NCI-H524 treated with DMSO at 0.1 percent for 48 hours (cell line): ENCODE data around the gene PCDHAC2.

ENCODE experiments used
- DNase-seq: peaks from one replicate; lab custom pipeline; 2025; lab: John Stamatoyannopoulos, UW

PCDHAC2 gene

DNA sequence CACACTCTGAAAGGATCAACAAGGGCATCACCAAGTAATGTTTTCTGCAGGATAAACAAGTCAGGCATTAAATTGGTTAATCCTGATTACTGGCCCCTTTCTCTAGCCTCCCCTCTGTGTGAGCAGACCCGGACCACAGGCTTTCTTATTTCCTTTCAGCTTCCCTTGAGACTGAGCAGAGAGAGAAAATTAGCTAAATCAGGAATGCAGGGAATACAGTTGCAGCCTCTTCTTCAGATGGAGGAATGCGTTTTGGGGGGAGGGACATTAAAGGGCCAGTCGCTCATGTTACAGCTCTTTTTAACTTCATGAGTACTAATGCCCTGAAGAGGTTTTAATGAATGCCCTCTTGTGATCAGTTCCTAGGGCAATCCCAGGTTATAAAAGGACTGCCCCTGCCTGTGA is 19.8 kb downstream of the PCDHAC2 start:
- DNase-seq = no peak

DNA sequence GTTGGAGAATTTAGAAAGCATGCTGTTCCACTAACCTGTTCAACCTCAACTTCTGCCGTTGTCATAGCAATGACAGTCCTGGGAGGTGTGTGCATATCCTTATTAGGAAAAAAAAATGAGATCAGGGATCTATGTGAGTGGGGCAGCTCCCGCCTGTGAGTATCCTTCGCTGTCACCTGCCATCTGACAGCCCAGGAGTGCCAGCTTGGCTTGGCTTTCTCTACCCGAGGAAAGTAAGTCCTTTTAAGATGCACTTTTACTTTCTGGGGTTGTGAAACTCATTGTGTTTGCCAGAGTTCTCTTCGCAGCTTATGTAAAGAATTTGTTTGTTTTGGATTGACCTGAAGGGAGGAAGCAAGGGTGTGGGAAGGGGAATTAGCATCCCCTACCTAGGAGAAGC is 21.8 kb downstream of the PCDHAC2 start:
- DNase-seq = no peak

DNA sequence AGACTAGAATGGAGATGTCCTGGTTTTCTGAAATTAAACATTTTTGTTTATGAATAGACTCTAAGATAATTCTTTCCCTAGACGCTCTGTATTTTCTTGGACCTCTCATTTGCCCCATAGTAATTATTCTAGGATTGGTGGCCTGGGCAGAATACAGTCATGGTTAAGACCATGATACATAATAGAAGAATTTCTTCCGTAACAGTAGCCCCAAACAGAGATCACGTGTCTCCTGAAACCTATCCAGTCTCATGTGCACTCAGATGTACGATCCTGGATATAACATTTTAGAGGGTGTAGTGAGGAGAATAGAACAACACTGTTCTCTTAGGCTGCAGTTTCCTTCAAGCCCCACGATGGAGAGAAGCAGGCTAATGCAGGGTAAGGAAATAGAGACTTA is 22.3 kb downstream of the PCDHAC2 start:
- no peak for DNase-seq

DNA sequence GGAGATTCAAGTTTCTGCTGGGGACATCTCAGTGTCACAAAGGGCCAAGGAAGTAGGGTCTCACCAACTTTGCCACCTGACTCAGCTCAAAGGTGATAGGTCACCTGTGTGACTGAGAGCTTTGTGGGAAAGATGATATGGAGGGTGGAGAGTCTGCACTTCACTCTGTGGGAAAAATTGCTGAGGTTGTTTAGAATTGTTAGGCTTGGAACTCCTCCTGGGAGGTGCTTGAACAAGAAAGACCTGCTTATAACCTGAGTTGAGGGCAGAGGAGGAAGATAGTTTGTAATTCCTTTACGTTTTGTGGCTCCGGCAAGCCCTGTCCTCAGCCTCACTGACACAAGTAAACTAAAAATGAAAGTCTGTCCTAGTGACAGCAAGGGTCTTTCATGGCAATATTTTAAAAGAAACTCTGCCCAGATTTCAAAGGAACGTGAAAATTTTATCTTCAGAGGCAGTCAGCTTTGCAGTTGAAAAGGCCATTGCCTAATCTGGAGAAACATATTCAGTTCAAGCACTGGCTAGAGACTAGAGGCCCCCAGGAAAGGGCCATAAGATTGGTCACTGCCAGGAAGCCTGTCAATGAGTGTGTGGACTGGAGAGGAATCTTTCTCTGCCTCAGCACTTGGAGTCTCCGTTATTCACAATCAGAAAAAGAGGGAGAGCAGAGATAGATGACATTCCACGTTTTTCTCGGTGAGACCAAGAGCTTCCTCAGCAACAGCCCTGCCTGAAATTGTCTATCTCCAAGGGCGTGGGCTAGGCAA is 23.2 kb downstream of the PCDHAC2 start:
- DNase-seq = no peak

DNA sequence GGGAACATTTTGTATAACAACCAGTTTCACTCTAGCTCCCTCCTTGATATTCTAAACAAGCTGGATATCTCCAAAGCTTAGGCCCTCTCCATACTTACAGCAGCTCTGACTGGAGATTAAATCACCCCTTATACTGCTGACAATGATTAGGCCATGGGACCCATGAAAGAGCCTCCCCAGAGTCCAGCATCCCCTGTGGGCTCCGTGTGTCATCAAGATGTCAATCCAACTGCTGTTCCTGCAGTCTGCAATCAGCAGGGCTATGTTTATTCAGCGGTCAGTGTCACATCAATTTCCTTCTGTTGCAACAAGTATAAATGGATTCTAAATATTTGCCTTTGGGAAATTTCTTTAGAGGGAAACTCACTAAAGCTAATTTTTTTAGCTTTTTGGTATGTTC is 26.6 kb downstream of the PCDHAC2 start:
- DNase-seq = no peak

DNA sequence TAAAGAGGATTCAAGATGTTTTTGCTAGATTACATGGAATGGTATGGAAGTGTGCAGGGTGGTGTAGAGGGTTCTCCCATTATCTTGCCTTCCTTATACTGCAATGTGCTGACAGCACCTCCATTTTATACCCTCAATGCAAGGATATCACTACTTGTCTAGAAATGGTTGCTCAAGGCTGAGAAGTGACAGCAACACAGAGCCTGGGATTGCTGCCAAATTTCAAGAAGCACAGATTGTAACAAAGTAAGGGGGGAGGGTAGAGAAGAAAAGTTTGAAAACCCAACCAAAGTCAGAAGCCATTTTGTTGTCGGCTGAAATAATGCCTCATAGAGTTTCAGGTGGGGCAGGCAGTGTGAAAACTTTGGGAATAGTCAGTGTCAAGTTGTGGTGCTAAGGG is 29.8 kb downstream of the PCDHAC2 start:
- DNase-seq = no peak

DNA sequence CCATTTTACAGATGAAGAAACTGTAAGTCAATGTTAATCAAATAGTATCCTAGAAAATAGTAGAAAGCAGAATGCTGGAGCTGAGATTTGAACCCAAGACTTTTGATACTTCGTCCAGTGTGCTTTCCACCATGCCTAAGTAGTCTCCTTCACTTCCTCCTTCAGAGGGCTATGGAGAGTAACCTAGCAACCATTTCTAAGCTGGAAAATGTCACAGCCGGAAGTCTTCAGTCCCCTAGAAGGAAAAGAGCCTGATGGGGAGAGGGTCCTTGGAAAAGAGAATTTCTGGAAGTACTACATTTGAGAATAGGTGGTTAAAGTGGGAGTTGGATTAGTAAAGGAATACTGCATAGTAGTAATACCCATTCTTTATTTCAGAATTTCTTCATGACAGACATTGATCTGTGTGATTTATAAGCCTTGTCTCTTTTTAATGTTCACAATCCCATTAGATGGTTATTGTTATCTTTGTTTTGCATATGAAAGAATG is 32.7 kb downstream of the PCDHAC2 start:
- no peak for DNase-seq

DNA sequence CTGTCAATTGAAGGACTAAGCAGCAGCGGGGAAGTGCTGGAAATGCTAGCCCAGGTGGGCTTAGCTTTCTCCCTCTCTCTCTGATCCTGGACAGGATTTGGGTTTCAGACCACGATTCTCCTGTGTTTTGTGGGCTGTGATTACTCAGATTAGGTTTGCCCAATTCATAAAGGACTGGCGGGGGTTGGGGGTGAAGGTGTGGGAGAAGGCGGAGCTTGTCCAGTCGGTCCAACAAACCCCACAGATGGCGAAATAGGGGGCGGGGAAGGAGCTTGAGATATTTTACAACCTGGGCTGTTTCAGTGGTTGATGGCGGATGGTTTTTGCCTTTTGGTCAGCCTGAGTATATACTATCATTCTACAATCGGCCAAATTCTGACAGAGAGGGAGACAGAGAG is 35.2 kb downstream of the PCDHAC2 start:
- no peak for DNase-seq

DNA sequence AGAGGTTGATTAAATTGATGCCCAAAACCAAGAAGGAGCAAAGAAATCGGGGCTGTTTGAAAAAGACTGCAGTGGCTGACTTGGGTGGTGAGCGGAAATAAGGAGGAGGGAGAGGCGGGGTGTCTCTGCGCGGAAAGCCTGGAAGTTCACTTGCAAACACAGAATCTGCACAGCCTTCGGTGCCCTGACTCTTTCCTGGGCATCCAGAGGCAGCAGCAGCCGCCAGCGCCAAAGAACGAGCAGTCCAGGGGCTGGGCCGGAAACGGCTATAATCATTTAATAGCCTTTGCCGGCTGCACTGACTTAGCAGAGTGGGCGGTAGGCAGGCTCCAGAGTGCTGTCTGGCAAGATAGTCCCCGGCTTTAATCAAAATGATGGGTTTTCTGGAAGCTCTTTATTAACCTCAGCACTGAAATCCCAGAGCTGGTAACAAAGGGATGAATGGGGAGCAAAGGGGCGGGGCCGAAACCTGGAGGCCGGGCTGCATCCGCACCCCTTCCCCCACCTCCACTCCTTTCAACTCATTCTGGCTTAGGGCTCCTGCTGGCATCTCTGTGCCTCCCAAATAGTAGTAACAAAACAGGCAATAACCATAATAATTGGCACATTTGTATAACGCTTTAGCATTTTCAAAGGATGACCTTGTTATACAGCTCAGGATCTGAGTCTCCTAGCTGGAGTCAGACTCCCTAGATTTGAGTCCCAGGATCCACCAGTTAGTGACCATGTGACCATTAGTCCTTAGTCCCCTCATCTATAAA is 35.7 kb downstream of the PCDHAC2 start:
- no peak for DNase-seq

DNA sequence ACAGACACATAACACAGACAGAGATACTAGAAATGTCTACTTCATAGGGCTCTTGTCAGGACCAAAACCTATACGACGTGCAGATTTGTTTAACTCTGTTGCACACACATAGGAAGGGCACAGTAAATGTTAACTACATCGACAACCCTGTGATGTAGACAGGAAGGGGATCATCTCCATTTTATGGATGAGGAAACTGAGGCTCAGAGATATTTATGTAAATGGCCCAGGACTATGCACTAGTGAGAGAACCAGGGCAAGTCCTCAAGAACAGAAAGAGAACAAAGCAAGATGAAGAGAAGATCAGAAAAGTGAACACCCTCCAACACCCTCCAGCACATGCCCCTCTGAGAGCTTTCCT is 36.3 kb downstream of the PCDHAC2 start:
- no peak for DNase-seq

DNA sequence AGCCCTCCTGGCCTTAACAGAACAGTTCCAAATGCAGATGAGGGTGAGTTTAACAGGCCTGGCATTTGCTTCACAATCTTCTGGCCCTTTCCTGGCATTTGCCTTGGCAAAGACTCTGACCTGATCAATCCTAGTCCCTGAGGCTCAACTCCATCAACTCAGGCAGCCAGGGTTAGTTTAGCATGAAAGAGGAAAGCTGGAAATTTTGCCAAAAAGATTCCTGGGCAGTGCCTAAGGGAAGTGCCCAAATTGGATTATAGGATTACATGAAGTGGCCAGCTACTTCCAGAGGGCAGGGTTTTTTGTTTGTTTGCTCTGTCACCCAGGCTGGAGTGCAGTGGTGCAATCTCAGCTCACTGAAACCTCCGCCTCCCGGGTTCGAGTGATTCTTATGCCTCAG is 36.8 kb downstream of the PCDHAC2 start:
- no peak for DNase-seq

DNA sequence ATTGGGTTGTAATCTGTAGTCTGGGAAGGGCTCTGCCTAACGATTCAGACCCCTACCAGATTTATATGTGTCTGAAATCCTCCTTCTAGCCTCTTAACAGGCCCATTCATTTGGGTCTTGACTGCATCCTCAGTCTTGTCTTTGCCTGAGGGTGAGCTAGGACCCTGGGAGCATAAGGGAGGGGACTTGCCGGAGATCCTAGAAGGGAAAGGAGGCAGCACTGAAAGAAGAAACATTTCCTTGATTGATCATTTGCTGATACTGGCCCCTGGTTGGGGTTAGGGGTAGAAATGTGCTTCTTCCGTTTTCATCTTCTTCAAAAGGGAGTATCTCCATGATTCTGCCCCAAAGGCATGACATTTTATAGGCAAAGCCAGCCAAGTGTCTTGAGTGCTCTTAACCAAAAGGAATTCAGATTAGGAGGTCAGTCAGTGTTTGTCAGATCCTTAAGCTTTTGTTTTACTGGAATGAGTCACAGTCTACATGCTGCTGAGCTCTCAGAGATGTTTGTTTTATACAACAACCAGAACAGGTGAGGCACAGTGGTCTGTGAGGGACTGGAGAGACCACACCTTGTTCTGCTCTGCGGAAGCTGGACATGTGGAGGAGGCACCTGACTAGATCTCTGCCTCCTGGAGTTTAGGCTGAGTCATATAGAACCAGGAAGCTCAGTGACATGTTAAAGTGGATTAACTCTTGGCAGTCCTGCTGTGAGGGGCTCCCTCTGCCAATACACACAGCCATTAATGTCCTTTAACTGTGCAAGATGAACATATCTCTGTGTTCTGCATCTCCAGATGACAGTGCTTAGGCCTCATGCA is 37.7 kb downstream of the PCDHAC2 start:
- no peak for DNase-seq

DNA sequence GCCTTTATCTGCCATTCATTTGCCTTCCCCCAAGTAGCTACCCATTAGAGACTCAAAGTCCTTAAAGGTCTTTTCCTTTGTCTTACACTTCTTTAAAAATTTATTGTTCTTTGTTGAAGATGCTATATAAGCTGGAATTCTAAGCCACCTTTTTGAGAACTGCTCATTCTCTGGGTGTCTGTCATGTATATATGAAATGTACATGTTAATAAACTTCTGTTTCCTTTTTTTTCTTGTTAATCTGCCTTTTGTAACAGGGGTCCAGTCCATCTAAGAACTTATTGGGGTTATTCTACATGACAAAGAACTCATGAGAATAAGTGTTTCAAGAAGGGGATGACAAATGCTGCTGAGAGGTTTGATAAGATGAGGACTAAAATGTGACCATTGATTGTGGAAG is 41.5 kb downstream of the PCDHAC2 start:
- no peak for DNase-seq

DNA sequence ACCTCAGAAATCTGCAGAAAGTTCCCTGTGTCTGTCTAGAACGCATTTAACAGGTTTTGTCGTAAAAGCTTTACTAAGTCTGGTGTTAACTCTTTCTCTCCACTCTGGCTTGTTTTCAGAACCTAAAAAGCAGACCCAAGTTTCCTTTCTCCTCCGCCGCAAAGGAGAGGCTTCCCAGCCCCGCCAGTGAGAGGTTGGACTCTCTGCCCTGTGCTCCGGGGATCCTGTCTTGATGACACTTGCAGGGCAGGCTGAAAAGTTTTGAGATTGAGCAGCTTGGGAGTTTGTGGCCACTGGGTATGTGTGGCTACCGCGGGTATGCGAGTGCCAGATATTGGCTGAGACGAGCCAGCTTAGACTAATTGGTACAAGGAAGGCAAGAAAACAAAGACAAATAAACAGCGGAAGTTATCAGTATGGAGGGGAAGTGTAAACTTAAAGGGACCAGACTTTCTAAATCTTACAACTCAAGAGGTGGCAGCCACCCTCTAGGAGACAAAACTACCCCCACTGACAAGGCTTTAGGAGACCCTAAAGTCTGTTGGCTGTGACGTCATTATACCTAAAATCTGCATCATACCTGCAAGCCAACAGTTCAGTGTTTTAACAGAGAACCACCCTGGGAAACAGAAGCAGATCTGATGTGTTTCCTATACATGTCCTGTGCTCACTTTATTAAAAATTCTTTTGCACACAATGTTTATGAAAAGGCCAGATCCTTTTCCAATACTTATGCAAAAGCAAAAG is 43.9 kb downstream of the PCDHAC2 start:
- DNase-seq = no peak

DNA sequence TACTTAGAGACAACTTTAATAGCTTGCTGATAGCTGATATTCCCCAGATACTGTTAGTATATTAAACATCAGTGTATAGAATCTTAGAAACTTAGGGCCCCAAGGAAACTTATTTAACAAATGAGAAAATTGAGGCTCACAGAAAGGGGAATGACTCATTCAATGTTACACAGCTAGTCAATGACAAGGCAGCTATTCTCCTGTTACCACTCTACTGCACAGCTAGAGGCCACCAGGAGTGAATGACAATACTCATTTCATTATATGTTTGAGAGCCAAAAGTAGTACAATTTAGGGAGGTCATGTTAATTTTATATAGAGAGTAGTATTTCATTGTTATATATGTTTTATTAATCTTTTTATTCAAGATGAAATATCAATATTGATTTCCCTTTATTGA is 51.7 kb downstream of the PCDHAC2 start:
- DNase-seq = no peak
